ENCODE data around the gene PPP2R2D. TPM values are rescaled to one million over a fixed set of nuclear protein-coding genes. Genes with fewer than 3 reads are reported as not detected.

The PPP2R2D gene
- polyA plus RNA-seq, 1 of the 3 experiments (the other 2 are of a cell fraction): 25.1 TPM

GRCh38 chr10:131891196-131891928 lies 9.4 kb upstream of the PPP2R2D start:
- Histone ChIP-seq H4K20me1 (ENCODE audit: insufficient read depth) (no peaks in the 10 kb centered on the region), H2AFZ (ENCODE audit: low read depth) (no peak overlapping the region), H3K9ac (no peak overlapping the region), H3K27ac (ENCODE audit: low read depth in 2 of 2, low read length in 1 of 2) (no peak overlapping the region), H3F3A (replicated peaks; ENCODE audit: insufficient read depth) (no peaks in the 10 kb centered on the region), H3K4me3 (ENCODE audit: low read depth in 2 of 2, low read length in 1 of 2) (no peak overlapping the region), H3K4me2 (no peak overlapping the region), H3K36me3 (replicated peaks in 1 of 2; ENCODE audit: control insufficient read depth in 1 of 2, insufficient read depth in 2 of 2, low read length in 1 of 2) (no peaks in the 10 kb centered on the region), H3K4me1 (ENCODE audit: control insufficient read depth in 1 of 2, insufficient read depth in 2 of 2, low read depth in 1 of 2, low read length in 1 of 2) (no peaks in the 10 kb centered on the region), H3K27me3 (ENCODE audit: insufficient read depth) (peaks cover 4% of the 10 kb centered on the region; the same call in 1 of the 2 replicates), H3K9me2 (no peaks in the 10 kb centered on the region), H3K79me2 (ENCODE audit: insufficient read depth) (no peaks in the 10 kb centered on the region), H3K9me3 (no peaks in the 10 kb centered on the region)
- ChIA-PET CTCF (interaction anchor here (0.5 to 2.8 kb wide), 4 partner anchors 9 to 472 kb away, joined by 3 to 19 read pairs (median 3); partner anchors contain the start of gene PPP2R2D), POLR2A (no interaction called here)
- DNase-seq: peak; percentile 68
- 76% methylated on average over 11 of the region's 24 CpGs for WGBS (ENCODE audit: low lambda C conversion rate)
- TF ChIP-seq ZBTB33 (IDR thresholded peaks at IDR 0.05; ENCODE audit: borderline replicate concordance, low read depth) (no peak), MEF2A (IDR thresholded peaks at IDR 0.05; ENCODE audit: borderline replicate concordance, low read depth) (no peak), TAF1 (IDR thresholded peaks at IDR 0.05; ENCODE audit: borderline replicate concordance, low read depth, low read length) (no peak), FOSL2 (IDR thresholded peaks at IDR 0.05; ENCODE audit: borderline replicate concordance, low read depth) (no peak), EP300 (IDR thresholded peaks at IDR 0.05; ENCODE audit: borderline replicate concordance in 1 of 2, low read depth in 1 of 2, low read length in 1 of 2) (no peak), MXI1 (IDR thresholded peaks at IDR 0.05; ENCODE audit: low read depth, low read length) (no peak), TEAD4 (IDR thresholded peaks at IDR 0.05; ENCODE audit: borderline replicate concordance, insufficient read depth) (no peak), POLR2AphosphoS5 (IDR thresholded peaks at IDR 0.05; ENCODE audit: low read depth, low read length) (no peak), REST (IDR thresholded peaks at IDR 0.05; ENCODE audit: low read depth, low read length) (no peak), TCF12 (IDR thresholded peaks at IDR 0.05) (no peak), SIN3A (IDR thresholded peaks at IDR 0.05; ENCODE audit: borderline replicate concordance, low read depth, low read length) (no peak), PBX3 (IDR thresholded peaks at IDR 0.05) (no peak), NRF1 (IDR thresholded peaks at IDR 0.05; ENCODE audit: low read depth, low read length) (no peak), CHD2 (IDR thresholded peaks at IDR 0.05; ENCODE audit: low read length, partially characterized antibody) (no peak)

Measured in SK-N-SH (cell line).